K562 (cell line): Measurements from ENCODE around the gene CISD2.

Experiments
- ATF2 ChIP-seq: sonication (generic); formaldehyde crosslinking; IDR thresholded peaks from 2 replicates; pipeline ENCODE4 v1.8.1; 2022; ENCODE audit warnings: missing genetic modification reagents
- BRD4 ChIP-seq: fragments of 200-600 bp; sonication (generic); IDR thresholded peaks from 2 replicates; pipeline ENCODE4 v1.6.1; 2017; ENCODE audit warnings: inconsistent platforms
- GATAD2A ChIP-seq: fragments of 450-650 bp; IDR thresholded peaks from 2 replicates; pipeline ENCODE4 v1.6.1; 2017
- HDGF ChIP-seq: fragments of 450-650 bp; IDR thresholded peaks from 2 replicates; pipeline ENCODE4 v1.6.1; 2016
- POLR2AphosphoS5 ChIP-seq: IDR thresholded peaks from 2 replicates; pipeline ENCODE4 v1.6.1; 2011; ENCODE audit warnings: mild to moderate bottlenecking, low read depth, low read length, moderate library complexity; ENCODE audit not compliant: control insufficient read depth, insufficient read depth
- SMC3 ChIP-seq: conservative IDR thresholded peaks from 2 replicates; pipeline ENCODE4 v1.6.1; 2011; ENCODE audit warnings: low read depth, low read length, improper control_type of control experiment; ENCODE audit not compliant: insufficient read depth
- SPI1 ChIP-seq: IDR thresholded peaks from 2 replicates; pipeline ENCODE4 v1.6.1; 2011; ENCODE audit warnings: low read depth, low read length, control low read depth, borderline replicate concordance
- TARDBP ChIP-seq: fragments of 450-650 bp; IDR thresholded peaks from 2 replicates; pipeline ENCODE4 v1.6.1; 2016
- ZSCAN29 ChIP-seq: fragments of 450-650 bp; IDR thresholded peaks from 2 replicates; pipeline ENCODE4 v1.6.1; 2017

GRCh38 chr4:102836596-102836995 lies 32.2 kb upstream of the CISD2 start:
- TF ChIP-seq BRD4 (no peak), POLR2AphosphoS5 (no peak), ATF2 (no peak), ZSCAN29 (no peak), TARDBP (no peak), SMC3 (no peak), HDGF (no peak), GATAD2A (no peak), SPI1 (no peak)
